GM20431 (cell line): ENCODE results near the gene CHRM4.
"Not testable (repeated sequence)": the region's sequence is repeated elsewhere in the genome, so short reads cannot be mapped to it uniquely, and the experiment has no call there.

Experiments
- in situ Hi-C: fragments of 300-500 bp; cut with MseI, MboI; formaldehyde crosslinking; loops from one replicate; pipeline ENCODE4 v1.15.0; 2020; ENCODE audit warnings: low sequenced_read_pairs; ENCODE audit not compliant: unreplicated experiment

CHRM4 gene

DNA sequence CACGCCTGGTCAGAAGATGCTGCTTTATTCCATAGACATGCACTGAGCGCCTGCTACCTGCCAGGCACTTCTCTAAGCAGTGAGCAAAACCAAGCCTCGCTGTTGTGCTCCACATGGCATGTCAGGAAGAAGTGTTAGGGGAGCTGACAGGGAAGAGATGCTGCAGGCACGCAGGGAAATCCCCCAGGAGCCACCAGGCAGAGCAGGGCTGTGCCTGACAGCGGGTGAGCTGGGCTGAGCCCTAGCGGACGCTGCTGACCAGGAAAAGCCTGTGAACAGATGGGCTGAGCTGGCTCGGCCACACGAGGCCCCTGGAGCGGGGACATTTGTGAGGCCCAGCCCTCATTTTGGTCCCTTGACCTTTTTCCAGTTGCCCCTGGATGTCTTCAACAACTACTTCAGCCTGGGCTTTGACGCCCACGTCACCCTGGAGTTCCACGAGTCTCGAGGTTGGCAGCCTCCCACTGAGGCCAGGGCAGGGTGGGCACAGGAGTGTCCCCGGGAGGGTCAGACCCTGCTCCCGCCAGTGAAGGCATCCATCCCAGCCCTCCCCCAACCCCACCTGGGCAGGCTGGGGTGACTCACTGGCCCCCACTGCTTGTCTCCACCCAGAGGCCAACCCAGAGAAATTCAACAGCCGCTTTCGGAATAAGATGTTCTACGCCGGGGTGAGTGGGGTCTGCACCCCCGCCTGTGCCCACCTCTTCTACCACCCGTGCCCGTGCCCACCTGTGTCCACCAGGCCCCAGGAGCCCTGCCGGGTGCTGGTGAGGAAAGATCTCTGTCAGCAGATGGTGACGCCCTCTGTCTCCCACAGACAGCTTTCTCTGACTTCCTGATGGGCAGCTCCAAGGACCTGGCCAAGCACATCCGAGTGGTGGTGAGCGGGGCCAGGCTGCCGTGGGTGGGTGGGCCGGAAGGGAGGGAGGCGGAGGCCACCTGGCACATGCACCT is 17.5 kb downstream of the CHRM4 start:
- in situ Hi-C loops = no loop called here

DNA sequence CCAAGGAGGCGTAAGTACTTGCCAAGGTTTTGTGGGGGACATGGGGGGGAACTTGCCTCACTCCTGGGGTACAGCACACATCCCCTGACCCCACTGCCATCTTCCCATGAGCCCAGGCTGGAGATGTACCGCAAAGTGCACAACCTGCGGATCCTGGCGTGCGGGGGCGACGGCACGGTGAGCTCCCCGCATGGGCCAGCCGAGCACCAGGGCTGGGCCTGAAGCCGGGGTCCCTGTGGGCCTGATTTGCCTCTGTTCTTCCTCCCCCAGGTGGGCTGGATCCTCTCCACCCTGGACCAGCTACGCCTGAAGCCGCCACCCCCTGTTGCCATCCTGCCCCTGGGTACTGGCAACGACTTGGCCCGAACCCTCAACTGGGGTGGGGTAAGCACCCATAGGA is 19.1 kb downstream of the CHRM4 start:
- in situ Hi-C loops = not testable (repeated sequence)

DNA sequence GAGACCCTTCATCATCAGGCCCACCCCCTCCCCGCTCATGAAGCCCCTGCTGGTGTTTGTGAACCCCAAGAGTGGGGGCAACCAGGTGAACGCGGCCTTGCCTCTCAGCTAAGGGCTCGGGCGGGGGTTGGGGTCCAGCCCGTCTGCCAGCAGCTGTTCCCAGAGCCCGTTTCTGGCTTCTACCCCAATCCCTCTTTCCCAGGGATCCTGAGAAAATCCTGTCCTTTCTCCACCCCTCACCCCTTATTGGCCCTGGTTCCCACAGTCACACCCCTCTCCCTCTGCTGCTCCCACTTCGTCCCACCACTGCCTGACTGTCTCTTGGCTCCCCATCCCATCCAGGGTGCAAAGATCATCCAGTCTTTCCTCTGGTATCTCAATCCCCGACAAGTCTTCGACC is 19.5 kb downstream of the CHRM4 start:
- in situ Hi-C loops = no loop called here

DNA sequence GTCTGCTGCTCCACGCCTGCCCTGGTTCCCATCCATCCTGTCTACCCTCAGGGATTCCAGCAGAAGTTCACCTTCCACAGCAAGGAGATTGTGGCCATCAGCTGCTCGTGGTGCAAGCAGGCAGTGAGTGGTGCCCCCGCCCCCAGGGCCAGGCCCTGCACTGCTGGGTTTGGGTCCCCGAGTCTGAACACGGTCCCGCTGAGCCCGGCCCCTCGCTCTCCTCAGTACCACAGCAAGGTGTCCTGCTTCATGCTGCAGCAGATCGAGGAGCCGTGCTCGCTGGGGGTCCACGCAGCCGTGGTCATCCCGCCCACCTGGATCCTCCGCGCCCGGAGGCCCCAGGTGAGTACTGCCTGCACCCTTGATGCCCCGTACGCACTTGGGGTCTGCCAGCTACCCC is 20.3 kb downstream of the CHRM4 start:
- in situ Hi-C loops = not testable (repeated sequence)

DNA sequence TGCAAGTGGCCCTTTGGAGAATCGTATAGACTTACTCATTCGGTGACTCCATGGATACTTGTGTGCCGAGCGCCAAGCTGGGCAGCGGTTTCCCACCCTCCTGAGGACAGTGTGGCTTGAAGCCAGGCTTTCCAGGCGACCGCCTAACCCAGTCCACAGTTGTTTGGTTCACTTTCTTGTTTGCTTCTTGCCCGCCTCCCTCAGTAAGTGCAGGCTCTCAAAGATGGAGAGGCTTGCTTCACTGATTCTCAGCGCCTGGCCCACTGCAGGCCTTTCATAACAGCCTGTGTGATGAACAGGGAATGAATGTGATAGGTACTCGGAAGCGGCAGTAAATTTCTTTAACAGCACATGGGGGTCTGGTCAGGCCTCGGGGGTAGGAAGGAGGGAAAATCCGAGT is 21.3 kb downstream of the CHRM4 start:
- in situ Hi-C loops = no loop called here

DNA sequence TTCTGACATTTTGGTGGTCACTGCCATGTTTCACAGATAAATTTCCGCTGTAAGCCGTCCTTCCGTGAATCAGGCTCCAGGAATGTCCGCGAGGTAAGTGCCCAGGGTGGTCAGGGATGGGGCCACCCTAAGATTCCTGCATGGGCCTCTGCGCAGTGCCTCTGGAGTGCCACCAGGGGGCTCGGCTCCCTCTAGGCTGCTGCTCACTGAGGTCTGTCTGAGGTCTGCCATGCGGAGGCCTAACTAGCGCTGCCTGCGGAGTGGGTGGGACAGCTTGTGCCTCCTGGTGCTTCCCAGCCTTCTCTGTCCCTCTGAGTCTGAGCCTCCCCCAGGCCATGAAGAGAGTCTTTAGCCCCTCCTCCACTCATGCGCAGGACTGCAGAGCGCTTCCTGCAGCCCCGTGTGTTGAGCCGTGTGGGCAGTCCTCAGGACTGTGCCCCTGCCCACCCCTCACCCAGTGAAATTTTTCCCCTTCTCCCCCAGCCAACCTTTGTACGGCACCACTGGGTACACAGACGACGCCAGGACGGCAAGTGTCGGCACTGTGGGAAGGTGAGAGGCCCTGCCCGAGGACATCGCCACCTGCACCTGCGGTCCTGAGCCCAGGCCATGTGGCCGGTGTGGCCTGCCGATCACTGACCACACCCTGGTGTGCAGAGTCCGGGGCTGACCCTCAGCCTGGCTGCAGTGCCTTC is 22.0 kb downstream of the CHRM4 start:
- in situ Hi-C loops = no loop called here

DNA sequence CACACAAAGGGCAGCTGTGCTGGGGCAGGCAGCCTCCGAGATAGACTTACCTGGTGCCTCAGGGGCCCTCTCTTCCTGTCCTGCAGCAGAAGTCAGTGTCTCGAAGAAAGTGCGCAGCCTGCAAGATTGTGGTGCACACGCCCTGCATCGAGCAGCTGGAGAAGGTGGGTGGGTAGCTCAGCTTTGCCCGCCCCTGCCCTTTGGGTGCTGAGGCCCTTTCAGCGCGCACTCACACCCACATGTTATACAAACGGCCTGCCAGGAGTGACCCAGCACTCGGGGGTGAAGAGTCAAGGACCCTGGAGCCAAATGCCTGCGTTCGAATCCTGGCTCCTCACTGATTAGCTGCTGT is 23.7 kb downstream of the CHRM4 start:
- in situ Hi-C loops = no loop called here

DNA sequence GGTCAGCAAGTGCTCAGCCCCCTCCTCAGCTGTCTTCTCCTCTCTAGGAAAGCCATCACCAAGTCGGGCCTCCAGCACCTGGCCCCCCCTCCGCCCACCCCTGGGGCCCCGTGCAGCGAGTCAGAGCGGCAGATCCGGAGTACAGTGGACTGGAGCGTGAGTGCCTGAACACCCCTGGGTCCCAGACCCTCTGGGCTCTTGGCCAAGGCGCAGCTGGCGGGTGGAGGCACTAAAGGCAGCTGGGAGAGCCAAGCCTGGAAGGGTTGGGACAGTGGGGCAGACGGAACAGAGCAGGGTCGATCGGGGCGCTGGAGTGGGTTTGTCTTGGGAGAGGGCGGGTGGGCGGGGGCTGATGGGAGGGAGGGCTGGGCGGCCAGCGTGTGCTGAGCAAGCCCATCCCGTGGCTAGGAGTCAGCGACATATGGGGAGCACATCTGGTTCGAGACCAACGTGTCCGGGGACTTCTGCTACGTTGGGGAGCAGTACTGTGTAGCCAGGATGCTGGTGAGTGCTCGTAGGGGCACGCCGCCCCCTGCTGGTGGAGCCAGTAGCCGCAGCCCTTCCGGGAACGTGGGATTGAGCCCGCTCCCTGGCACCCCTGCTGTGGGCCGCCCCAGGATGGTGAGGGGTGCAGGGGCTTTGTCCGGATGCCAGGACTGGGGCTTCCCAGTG is 24.2 kb downstream of the CHRM4 start:
- in situ Hi-C loops = no loop called here

DNA sequence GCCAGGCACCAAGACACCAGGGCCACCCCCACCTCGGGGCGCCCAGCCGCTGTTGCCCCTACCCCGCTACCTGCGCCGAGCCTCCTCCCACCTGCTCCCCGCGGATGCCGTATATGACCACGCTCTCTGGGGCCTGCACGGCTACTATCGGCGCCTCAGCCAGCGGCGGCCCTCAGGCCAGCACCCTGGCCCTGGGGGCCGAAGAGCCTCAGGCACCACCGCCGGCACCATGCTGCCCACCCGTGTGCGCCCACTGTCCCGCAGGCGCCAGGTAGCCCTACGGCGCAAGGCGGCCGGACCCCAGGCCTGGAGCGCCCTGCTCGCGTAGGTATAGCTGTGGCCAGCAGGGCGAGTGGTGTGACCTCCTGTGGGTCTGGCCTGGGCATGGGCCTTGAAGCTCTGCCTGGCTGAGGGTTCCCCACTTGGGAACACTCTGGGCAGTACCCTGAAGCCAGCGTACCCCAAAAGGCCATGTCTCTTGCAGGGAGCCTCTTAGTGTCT is 24.9 kb downstream of the CHRM4 start:
- in situ Hi-C loops = no loop called here

DNA sequence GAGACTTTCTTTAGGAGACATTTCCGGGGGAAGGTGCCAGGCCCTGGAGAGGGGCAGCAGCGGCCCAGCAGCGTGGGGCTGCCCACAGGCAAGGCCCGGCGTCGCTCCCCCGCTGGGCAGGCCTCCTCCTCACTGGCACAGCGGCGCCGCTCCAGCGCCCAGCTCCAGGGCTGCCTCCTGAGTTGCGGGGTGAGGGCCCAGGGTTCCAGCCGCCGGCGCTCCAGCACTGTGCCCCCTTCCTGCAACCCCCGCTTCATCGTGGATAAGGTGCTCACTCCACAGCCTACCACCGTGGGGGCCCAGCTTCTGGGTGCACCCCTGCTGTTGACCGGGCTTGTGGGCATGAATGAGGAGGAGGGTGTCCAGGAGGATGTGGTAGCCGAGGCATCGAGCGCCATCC is 25.3 kb downstream of the CHRM4 start:
- in situ Hi-C loops = no loop called here

DNA sequence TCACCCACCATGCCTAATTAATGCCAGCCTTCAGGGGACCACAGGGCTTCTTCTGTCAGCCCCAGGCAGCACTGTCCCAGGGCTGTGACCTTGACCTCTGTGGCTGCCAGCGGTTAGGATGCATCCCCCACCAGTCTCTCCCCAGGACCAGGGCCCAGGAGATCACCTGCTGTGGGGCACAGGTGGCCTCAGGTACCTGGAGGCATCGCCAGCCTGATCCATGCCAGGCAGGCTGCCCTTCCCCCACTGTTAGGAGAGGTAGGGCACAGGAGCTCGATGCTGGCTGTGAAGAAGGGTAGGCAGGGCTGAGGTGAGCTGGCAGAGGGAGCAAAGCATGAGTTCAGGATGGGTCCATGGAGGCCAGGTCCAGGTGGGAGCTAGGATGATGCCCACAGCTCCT is 26.8 kb downstream of the CHRM4 start:
- in situ Hi-C loops = no loop called here

DNA sequence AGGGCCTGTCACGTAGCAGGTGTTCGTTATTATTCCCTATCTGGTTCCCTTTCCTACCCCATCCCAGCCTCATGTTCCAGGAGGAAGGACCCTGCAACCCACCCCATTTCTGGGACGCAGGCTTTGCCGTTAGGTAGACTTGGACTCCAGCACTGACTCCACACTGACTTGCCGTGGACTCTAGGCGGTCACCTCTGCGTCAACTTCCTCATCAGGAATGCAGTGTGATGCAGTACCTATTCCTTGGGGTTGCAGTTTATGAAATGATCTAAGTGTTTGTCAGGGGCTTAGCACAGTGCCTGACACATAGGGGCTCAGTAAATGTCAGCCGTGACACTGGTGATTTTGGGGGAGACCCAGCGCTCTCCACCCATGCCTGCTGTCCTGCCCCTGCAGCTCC is 27.5 kb downstream of the CHRM4 start:
- in situ Hi-C loops = no loop called here

DNA sequence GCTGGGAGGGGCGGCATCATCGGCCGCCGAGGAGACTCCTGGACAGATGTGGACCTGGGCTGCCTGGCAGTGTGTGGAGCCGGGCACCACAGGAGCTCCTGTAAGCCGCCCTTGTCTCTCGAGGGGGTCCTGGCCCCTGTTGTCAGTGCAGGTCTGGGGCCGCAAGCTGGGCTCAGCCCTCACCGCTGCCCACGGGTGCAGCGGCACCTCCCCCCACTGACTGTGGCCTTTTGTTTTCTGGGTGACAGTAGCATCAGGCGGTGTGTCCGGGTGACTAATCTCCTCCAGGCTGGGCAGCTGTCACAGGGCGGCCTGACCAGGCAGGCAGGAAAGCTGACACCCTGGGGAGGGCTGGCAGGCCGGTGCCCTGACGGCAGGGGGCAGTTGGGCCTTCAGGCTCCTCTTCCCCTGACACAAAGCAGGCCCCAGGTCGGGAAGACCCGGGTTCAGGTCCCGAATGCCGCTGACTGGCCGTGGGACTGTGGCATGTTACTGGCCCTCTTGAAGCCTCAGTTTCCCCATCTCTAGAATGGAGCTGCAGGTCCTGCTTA is 28.0 kb downstream of the CHRM4 start:
- in situ Hi-C loops = no loop called here

DNA sequence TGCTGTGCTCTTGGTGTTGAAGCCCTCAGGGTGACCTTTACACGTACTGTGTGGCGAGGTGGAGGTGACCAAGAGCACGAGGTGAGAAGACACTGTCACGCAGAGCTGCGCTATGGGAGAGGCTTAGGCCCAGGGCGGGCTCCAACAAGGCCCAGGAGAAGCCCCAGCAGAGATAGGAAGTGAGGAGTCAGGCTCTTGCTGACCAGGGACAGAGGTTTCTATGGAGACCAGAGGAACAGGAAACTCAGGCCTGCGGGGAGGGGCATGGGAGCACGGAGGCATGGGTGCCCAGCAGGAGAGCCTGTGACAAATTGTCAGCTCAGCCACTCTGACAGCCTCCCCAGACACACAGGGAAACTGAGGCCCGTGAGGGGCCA is 28.6 kb downstream of the CHRM4 start:
- in situ Hi-C loops = no loop called here

DNA sequence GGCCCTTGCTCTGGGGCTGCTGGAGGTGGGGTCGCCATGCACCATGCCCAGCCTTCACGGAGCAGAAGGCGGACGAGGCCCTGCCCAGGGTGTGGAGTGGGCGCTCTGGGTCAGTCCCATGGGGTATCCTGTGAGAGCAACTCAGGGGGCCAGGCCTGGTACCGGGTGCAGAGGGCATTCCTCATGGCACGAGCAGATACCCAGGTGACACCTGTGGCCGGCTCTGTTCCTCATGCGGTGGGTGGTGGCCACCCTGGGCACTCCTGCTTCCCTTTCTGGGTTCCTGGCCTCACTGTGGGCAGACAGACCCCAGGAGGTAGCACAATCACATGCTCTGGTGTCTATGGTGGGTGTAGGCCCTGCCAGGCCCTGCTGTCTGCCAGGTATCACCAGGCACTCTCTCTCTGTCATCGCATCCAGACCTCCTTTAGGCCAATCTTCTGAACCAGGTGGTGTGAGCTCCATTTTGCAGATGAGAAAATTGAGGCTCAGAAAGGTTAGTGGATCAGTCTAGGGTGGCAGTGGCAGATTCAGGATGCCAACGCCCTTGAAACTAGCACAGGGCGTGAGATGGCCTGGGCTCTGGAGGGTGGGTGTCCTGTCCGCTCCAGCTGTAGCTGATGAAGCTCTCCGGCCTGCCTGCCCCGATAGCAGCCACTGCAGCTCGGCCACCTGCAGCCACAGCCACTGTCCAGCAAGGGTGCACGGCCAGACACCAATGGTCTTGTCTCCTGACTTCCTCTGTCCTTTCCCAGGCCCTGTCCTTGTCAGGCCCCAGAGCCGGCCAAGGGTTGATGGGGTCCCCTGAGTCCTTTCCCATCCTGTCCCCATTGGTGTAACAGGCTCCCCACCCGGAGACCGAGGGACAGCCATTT is 29.2 kb downstream of the CHRM4 start:
- in situ Hi-C loops = no loop called here

DNA sequence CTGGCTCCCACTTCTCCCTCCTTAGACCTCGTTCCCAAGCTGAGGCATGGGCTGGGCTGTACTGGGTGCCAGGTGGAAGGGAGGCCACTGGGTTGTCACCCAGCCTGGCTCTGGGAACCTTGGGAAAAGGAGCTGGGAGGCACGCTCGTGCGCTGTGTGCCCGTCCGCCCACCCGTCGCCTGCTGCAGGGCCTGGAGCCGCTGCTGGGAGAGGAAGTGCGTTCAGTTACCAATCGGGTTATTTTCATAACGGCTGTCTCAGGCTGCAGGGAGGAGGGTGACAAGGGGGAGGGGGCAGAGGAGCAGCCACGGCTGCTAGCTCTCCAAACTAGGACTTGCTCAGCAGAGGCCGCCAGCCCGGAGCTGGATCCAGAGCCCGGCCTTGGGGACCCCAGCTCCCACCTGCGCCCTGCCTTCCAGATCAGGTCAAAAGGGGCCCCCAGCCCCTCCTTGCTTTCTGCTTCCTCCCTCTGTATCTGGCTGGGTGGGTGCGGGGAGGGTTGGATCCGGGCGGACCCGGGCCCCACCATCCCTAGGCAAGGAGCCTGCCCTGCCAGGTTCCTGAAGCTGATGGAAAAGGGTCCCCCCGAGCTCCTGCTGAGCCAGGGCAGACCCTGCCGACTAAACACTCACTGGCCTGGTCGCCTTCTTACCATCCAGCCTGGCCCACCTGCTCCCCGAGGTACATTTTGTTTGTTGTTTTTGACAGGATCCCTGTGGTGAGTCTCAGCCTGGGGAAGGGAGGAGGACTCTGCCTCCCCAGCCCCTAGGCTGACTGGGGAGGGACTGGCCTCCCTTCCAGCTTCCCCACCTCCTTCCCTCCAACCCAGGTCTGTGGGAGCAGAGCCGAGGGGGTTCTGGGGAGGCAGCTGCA is 30.1 kb downstream of the CHRM4 start:
- in situ Hi-C loops = no loop called here

DNA sequence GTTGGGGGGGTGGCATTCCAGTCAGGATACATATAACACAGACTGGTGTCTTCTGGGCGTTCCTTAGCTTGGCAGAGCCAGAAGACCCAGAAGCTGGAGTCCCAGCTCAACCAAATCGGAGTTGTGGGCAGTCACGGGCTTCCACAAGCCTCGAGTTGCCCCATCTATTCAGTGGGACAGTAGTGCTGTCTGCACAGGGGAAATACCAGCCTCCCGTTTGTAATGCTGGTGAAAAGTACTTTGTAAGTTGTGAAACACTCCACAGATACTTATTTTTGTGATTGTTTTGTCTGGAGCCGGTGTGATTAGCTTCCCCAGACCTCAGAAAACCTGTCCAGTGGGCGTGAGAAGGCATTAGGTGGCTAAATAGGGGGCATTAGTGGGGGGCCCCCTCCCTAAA is 30.7 kb downstream of the CHRM4 start:
- in situ Hi-C loops = no loop called here

DNA sequence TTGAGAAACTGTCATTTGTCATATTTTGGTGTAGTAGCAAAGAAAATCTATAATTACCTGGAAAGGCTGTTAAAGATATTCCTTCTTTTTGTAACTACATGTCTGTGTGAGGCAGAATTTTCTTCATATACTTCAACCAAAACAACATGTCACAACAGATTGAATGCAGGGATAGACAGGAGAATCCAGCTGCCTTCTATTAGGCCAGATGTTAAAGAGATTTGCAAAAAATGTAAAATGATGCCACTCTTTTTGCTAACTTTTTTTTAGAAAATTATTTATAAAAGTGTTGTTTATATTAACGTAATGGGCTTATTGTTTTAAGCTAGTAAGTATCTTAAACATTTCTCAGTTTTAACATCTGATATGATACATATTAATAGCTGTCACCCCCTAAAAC is 31.6 kb downstream of the CHRM4 start:
- in situ Hi-C loops = no loop called here

DNA sequence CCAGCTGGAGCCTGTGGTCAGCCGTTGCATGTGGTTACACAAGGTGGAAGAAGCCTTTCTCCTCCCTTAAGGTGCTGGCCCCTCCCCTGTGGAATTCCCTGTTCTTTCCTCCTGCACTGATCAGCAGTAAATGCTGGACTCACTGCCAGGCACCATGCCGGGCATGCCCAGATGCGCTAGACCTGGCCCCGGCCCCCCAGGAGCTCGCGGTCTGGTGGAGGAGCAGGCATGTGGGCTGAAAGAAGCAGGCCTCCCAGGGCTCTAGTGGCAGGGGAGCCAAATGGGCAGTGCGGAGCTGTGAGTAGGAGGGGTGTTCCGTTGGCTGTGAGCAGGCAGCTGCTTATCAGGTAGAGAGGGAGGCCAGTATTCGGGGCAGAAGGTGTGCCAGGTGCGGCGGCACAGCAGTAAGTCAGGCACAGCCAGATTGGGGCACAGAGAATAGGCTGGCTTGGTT is 34.1 kb downstream of the CHRM4 start:
- in situ Hi-C loops = no loop called here
